ENCODE data around the gene CHST5. TPM values are rescaled to one million over a fixed set of nuclear protein-coding genes. Genes with fewer than 3 reads are reported as not detected.

CHST5 gene
- total and polyA plus RNA-seq, 2 experiments from 2014 or later = not detected

DNA sequence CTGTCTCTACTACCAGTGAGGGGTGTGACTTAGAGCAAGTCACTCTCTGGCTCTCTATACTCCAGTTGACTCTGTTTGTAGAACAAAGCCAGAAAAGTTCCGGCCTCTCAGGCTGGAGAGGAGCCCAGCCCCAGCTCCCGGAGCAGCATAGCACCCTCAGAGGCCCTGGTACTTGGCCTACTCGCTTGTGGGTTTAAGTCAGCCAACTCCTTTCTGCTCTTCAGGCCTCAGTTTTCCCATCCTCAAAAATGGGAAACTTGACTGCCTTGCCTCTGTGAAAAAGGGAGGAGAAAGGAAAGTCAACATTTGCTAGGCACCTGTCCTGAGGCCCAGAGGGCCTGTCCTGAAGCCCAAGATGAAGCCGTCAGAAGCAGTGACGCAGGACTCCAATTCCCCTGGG is 41.7 kb downstream of the CHST5 start:
- no peaks in the 10 kb centered on the region; the same call in 1 of the 2 replicates for H4K20me1 ChIP-seq (replicated peaks; ENCODE audit: insufficient read depth)
- H3K79me2 ChIP-seq (replicated peaks; ENCODE audit: insufficient read depth) = peaks cover 5% of the 10 kb centered on the region; the same call in 1 of the 2 replicates
- peaks cover 6% of the 10 kb centered on the region for H3K27me3 Mint-ChIP-seq (ENCODE audit: insufficient read depth, low read depth, poor library complexity)
- TF ChIP-seq ZNF331 (CRISPR knock-in tag; IDR thresholded peaks at IDR 0.05; ENCODE audit: low read depth) = no peak
- TF ChIP-seq POLR2AphosphoS5 (IDR thresholded peaks at IDR 0.05; ENCODE audit: low read depth) = no peak
- no peak for TF ChIP-seq JUNB (IDR thresholded peaks at IDR 0.05; ENCODE audit: unreplicated experiment)
- TF ChIP-seq REST (IDR thresholded peaks at IDR 0.05; ENCODE audit: unreplicated experiment) = no peak
- TF ChIP-seq, protein P1, sequence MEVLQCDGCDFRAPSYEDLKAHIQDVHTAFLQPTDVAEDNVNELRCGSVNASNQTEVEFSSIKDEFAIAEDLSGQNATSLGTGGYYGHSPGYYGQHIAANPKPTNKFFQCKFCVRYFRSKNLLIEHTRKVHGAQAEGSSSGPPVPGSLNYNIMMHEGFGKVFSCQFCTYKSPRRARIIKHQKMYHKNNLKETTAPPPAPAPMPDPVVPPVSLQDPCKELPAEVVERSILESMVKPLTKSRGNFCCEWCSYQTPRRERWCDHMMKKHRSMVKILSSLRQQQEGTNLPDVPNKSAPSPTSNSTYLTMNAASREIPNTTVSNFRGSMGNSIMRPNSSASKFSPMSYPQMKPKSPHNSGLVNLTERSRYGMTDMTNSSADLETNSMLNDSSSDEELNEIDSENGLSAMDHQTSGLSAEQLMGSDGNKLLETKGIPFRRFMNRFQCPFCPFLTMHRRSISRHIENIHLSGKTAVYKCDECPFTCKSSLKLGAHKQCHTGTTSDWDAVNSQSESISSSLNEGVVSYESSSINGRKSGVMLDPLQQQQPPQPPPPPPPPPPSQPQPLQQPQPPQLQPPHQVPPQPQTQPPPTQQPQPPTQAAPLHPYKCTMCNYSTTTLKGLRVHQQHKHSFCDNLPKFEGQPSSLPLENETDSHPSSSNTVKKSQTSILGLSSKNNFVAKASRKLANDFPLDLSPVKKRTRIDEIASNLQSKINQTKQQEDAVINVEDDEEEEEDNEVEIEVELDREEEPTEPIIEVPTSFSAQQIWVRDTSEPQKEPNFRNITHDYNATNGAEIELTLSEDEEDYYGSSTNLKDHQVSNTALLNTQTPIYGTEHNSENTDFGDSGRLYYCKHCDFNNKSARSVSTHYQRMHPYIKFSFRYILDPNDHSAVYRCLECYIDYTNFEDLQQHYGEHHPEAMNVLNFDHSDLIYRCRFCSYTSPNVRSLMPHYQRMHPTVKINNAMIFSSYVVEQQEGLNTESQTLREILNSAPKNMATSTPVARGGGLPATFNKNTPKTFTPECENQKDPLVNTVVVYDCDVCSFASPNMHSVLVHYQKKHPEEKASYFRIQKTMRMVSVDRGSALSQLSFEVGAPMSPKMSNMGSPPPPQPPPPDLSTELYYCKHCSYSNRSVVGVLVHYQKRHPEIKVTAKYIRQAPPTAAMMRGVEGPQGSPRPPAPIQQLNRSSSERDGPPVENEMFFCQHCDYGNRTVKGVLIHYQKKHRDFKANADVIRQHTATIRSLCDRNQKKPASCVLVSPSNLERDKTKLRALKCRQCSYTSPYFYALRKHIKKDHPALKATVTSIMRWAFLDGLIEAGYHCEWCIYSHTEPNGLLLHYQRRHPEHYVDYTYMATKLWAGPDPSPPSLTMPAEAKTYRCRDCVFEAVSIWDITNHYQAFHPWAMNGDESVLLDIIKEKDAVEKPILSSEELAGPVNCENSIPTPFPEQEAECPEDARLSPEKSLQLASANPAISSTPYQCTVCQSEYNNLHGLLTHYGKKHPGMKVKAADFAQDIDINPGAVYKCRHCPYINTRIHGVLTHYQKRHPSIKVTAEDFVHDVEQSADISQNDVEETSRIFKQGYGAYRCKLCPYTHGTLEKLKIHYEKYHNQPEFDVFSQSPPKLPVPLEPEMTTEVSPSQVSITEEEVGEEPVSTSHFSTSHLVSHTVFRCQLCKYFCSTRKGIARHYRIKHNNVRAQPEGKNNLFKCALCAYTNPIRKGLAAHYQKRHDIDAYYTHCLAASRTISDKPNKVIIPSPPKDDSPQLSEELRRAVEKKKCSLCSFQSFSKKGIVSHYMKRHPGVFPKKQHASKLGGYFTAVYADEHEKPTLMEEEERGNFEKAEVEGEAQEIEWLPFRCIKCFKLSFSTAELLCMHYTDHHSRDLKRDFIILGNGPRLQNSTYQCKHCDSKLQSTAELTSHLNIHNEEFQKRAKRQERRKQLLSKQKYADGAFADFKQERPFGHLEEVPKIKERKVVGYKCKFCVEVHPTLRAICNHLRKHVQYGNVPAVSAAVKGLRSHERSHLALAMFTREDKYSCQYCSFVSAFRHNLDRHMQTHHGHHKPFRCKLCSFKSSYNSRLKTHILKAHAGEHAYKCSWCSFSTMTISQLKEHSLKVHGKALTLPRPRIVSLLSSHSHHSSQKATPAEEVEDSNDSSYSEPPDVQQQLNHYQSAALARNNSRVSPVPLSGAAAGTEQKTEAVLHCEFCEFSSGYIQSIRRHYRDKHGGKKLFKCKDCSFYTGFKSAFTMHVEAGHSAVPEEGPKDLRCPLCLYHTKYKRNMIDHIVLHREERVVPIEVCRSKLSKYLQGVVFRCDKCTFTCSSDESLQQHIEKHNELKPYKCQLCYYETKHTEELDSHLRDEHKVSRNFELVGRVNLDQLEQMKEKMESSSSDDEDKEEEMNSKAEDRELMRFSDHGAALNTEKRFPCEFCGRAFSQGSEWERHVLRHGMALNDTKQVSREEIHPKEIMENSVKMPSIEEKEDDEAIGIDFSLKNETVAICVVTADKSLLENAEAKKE (CRISPR knock-in tag; IDR thresholded peaks at IDR 0.05) = no peak
- no peak for TF ChIP-seq EZH2 (IDR thresholded peaks at IDR 0.05; ENCODE audit: low read depth, unreplicated experiment)
- no peak for DNase-seq (ENCODE audit: low spot score)
- no peak overlapping the region for H3K27ac Mint-ChIP-seq
- no peaks in the 10 kb centered on the region for H3K36me3 Mint-ChIP-seq (ENCODE audit: low read depth)
- H3K4me1 ChIP-seq (ENCODE audit: insufficient read depth) = peaks cover 10% of the 10 kb centered on the region; the same call in 1 of the 2 replicates
- H3K4me2 ChIP-seq = peak overlapping the region; percentile 99
- no peak overlapping the region for H3K27ac ChIP-seq (ENCODE audit: low read depth)
- H3K9me3 Mint-ChIP-seq = no peaks in the 10 kb centered on the region
- peaks cover 19% of the 10 kb centered on the region for H3F3A ChIP-seq (replicated peaks; ENCODE audit: low read depth)
- H3K36me3 ChIP-seq (ENCODE audit: insufficient read depth) = no peaks in the 10 kb centered on the region
- H3K27me3 ChIP-seq (ENCODE audit: insufficient read depth) = peaks cover 13% of the 10 kb centered on the region
- H2AFZ ChIP-seq = peak overlapping the region; percentile 96
- ATAC-seq = peak; percentile 7
- H3K9me2 ChIP-seq (ENCODE audit: insufficient read depth) = no peaks in the 10 kb centered on the region
- peak overlapping the region; percentile 94 for H3K4me3 Mint-ChIP-seq
- peak overlapping the region; percentile 95 for H3K4me3 ChIP-seq
- peaks cover 8% of the 10 kb centered on the region; the same call in 1 of the 3 replicates for H3K4me1 Mint-ChIP-seq

Data from GM23338 (cell line).